Osteoblast (primary cell): ENCODE data around the gene DHH. TPM values are rescaled to one million over a fixed set of nuclear protein-coding genes. Genes with fewer than 3 reads are reported as not detected.

Experiments used
- DNase-seq: peaks from one replicate; pipeline ENCODE4 v3.0.0; 2011; ENCODE audit warnings: low spot score, mixed read lengths; ENCODE audit not compliant: insufficient read length; ENCODE audit errors: missing footprints
- H2AFZ ChIP-seq: 2 replicates; pipeline ENCODE4 v1.6.0; 2011; ENCODE audit warnings: mild to moderate bottlenecking, low read length
- H3K27ac ChIP-seq: 2 replicates; pipeline ENCODE4 v1.5.1; 2011; ENCODE audit warnings: mild to moderate bottlenecking, low read depth, low read length, moderate library complexity
- H3K27me3 ChIP-seq: 2 replicates; pipeline ENCODE4 v1.6.0; 2012; ENCODE audit warnings: mild to moderate bottlenecking, control low read depth, inconsistent platforms, low read length, moderate library complexity; ENCODE audit not compliant: insufficient read depth
- H3K36me3 ChIP-seq: 2 replicates; pipeline ENCODE4 v1.5.1; 2011; ENCODE audit warnings: mild to moderate bottlenecking, low read length, control low read depth, moderate library complexity; ENCODE audit not compliant: insufficient read depth
- H3K4me1 ChIP-seq: 2 replicates; pipeline ENCODE4 v1.5.1; 2011; ENCODE audit warnings: mild to moderate bottlenecking, low read length, control low read depth, moderate library complexity; ENCODE audit not compliant: insufficient read depth
- H3K4me2 ChIP-seq: 2 replicates; pipeline ENCODE4 v1.6.0; 2011; ENCODE audit warnings: mild to moderate bottlenecking, low read length; ENCODE audit not compliant: insufficient read depth
- H3K4me3 ChIP-seq: fragments of 200-600 bp; sonication (generic); 3 replicates; pipeline ENCODE4 v1.5.1; 2012; ENCODE audit warnings: mild to moderate bottlenecking, low read length, inconsistent platforms; ENCODE audit not compliant: insufficient read depth
- H3K79me2 ChIP-seq: 2 replicates; pipeline ENCODE4 v1.6.0; 2012; ENCODE audit warnings: mild to moderate bottlenecking, low read length, control low read depth, inconsistent platforms; ENCODE audit not compliant: insufficient read depth
- H3K9me3 ChIP-seq: 2 replicates; pipeline ENCODE4 v1.5.1; 2011; ENCODE audit warnings: low read depth, low read length, control low read depth
- H4K20me1 ChIP-seq: 2 replicates; pipeline ENCODE4 v1.6.0; 2012; ENCODE audit warnings: mild to moderate bottlenecking, low read length, control low read depth; ENCODE audit not compliant: insufficient read depth
- CTCF ChIP-seq: IDR thresholded peaks from 2 replicates; pipeline ENCODE4 v1.5.1; 2011; ENCODE audit warnings: mild to moderate bottlenecking, low read depth, low read length, moderate library complexity; ENCODE audit errors: extremely low read depth
- total RNA-seq: library from RNA; depleted of rRNA; stranded (reverse); fragments of >200 nt; gene quantifications from 2 replicates; pipeline ENCODE4 v1.2.3, GENCODE V29; 2012

Gene DHH
- total RNA-seq, 1 donor = not detected

GRCh38 chr12:49084438-49084837 lies 10.2 kb downstream of the DHH start:
- Histone ChIP-seq H3K4me2 (no peak overlapping the region), H3K79me2 (no peaks in the 10 kb centered on the region), H3K9me3 (no peaks in the 10 kb centered on the region), H3K4me3 (no peak overlapping the region), H2AFZ (no peak overlapping the region), H4K20me1 (no peaks in the 10 kb centered on the region), H3K27ac (no peak overlapping the region), H3K36me3 (no peaks in the 10 kb centered on the region), H3K27me3 (peaks cover 10% of the 10 kb centered on the region), H3K4me1 (no peaks in the 10 kb centered on the region)
- DNase-seq = no peak
- TF ChIP-seq CTCF = no peak

- Histone ChIP-seq H3K79me2 (no peaks in the 10 kb centered on the region), H3K27me3 (no peaks in the 10 kb centered on the region), H3K4me3 (no peak overlapping the region), H3K36me3 (no peaks in the 10 kb centered on the region), H3K4me2 (no peak overlapping the region), H4K20me1 (no peaks in the 10 kb centered on the region), H3K9me3 (no peaks in the 10 kb centered on the region), H3K27ac (no peak overlapping the region), H3K4me1 (no peaks in the 10 kb centered on the region), H2AFZ (no peak overlapping the region)
- no peak for TF ChIP-seq CTCF
- no peak for DNase-seq
These were observed 14.8 kb downstream of the DHH start for GRCh38 chr12:49079793-49080192.

DNA sequence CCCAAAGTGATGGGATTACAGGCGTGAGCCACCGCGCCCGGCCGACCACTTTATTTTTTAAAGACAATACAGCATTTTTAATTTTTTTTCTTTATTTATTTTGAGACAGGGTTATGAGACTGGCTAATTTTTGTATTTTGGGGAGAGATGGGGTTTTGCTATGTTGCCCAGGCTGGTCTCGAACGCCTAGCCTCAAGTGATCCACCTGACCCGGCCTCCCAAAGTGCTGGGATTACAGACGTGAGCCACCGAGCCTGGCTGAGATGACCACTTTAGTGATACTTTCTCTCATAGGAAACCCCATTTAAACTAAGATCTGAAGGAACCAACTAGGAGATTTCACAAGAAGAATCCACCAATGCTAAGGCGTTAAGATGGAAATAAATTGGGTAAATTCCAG lies 23.6 kb downstream of the DHH start:
- no peak overlapping the region for H3K4me3 ChIP-seq
- no peak for TF ChIP-seq CTCF
- H3K27me3 ChIP-seq = no peaks in the 10 kb centered on the region
- no peaks in the 10 kb centered on the region for H3K79me2 ChIP-seq
- H2AFZ ChIP-seq = no peak overlapping the region
- H3K4me1 ChIP-seq = peaks cover 11% of the 10 kb centered on the region
- H3K36me3 ChIP-seq = no peaks in the 10 kb centered on the region
- H4K20me1 ChIP-seq = no peaks in the 10 kb centered on the region
- H3K4me2 ChIP-seq = no peak overlapping the region
- no peak overlapping the region for H3K27ac ChIP-seq
- no peak for DNase-seq
- no peaks in the 10 kb centered on the region for H3K9me3 ChIP-seq

GRCh38 chr12:49069507-49070346 lies 24.9 kb downstream of the DHH start, which contains the start of gene RHEBL1:
Gene RHEBL1 (minus strand): TSS chr12:49069979. CDS start chr12:49069785, 194 bp downstream.
- peak; percentile 15 for TF ChIP-seq CTCF
- no peaks in the 10 kb centered on the region for H4K20me1 ChIP-seq
- H3K36me3 ChIP-seq = no peaks in the 10 kb centered on the region
- H2AFZ ChIP-seq = peak within 1 kb of the TSS; percentile 100
- H3K4me3 ChIP-seq = peak within 1 kb of the TSS; percentile 100
- H3K27me3 ChIP-seq = no peaks in the 10 kb centered on the region
- H3K79me2 ChIP-seq = no peaks in the 10 kb centered on the region
- H3K9me3 ChIP-seq = no peaks in the 10 kb centered on the region
- peak; percentile 99 for DNase-seq
- peak within 1 kb of the TSS; percentile 60 for H3K27ac ChIP-seq
- H3K4me2 ChIP-seq = peak within 1 kb of the TSS; percentile 96
- H3K4me1 ChIP-seq = peaks cover 11% of the 10 kb centered on the region
